HepG2 (cell line): ENCODE results near the gene NAA38. TPM values are rescaled to one million over a fixed set of nuclear protein-coding genes. Genes with fewer than 3 reads are reported as not detected.

Experiments
- KMT2B ChIP-seq: IDR thresholded peaks from 2 replicates; pipeline ENCODE4 v1.6.1; 2016; ENCODE audit warnings: missing genetic modification reagents, missing compliant biosample characterization
- PATZ1 ChIP-seq: sonication (generic); formaldehyde crosslinking; IDR thresholded peaks from 2 replicates; pipeline ENCODE4 v1.4.0; 2020; ENCODE audit warnings: missing genetic modification reagents
- PCBP1 ChIP-seq: fragments of 200-400 bp; formaldehyde crosslinking; IDR thresholded peaks from 2 replicates; pipeline ENCODE4 v1.6.1; 2017; ENCODE audit warnings: mild to moderate bottlenecking, low read depth, low read length, borderline replicate concordance
- SALL1 ChIP-seq: sonication (generic); formaldehyde crosslinking; IDR thresholded peaks from 2 replicates; pipeline ENCODE4 v1.8.0; 2022; ENCODE audit warnings: mild to moderate bottlenecking, missing genetic modification reagents
- SOX6 ChIP-seq, 2 experiments: fragments of 450-650 bp in 1 of 2; sonication (generic) in 1 of 2; formaldehyde crosslinking in 1 of 2; IDR thresholded peaks; 2 replicates each; pipeline versions ENCODE4 v1.4.0 to v1.6.1; 2017 to 2020; ENCODE audit warnings: antibody characterized with exemption in 1 of 2, mild to moderate bottlenecking in 1 of 2, missing genetic modification reagents in 1 of 2
- TAF15 ChIP-seq: fragments of 200-400 bp; formaldehyde crosslinking; IDR thresholded peaks from one replicate; pipeline ENCODE4 v1.6.1; 2018; ENCODE audit warnings: mild to moderate bottlenecking, low read depth, low read length; ENCODE audit not compliant: poor library complexity, severe bottlenecking
- TCF7 ChIP-seq: sonication (generic); IDR thresholded peaks from 2 replicates; pipeline ENCODE4 v1.6.1; 2016; ENCODE audit warnings: antibody characterized with exemption, low read depth
- U2AF1 ChIP-seq: fragments of 200-400 bp; formaldehyde crosslinking; optimal IDR thresholded peaks from 2 replicates; pipeline ENCODE3; 2017; ENCODE audit warnings: mild to moderate bottlenecking, low read depth, low read length
- ZBTB37 ChIP-seq: sonication (generic); formaldehyde crosslinking; IDR thresholded peaks from 2 replicates; pipeline ENCODE4 v1.4.0; 2020; ENCODE audit warnings: mild to moderate bottlenecking, missing genetic modification reagents
- ZFP82 ChIP-seq: sonication (generic); formaldehyde crosslinking; IDR thresholded peaks from 2 replicates; pipeline ENCODE4 v1.5.1; 2020; ENCODE audit warnings: mild to moderate bottlenecking, missing genetic modification reagents, borderline replicate concordance
- ZFYVE20 ChIP-seq: sonication (generic); formaldehyde crosslinking; IDR thresholded peaks from 2 replicates; pipeline ENCODE4 v1.8.0; 2023; ENCODE audit warnings: low read depth, mild to moderate bottlenecking, moderate library complexity, missing genetic modification reagents, borderline replicate concordance
- ZNF264 ChIP-seq: sonication (generic); formaldehyde crosslinking; IDR thresholded peaks from 2 replicates; pipeline ENCODE4 v1.4.0; 2020; ENCODE audit warnings: missing genetic modification reagents
- ZNF362 ChIP-seq: sonication (generic); formaldehyde crosslinking; IDR thresholded peaks from 2 replicates; pipeline ENCODE4 v1.4.0; 2020; ENCODE audit warnings: missing genetic modification reagents, mild to moderate bottlenecking, borderline replicate concordance
- ZNF512B ChIP-seq: sonication (generic); formaldehyde crosslinking; IDR thresholded peaks from 2 replicates; pipeline ENCODE4 v1.5.1; 2020; ENCODE audit warnings: missing genetic modification reagents, mild to moderate bottlenecking, borderline replicate concordance
- ZNF670 ChIP-seq: sonication (generic); formaldehyde crosslinking; IDR thresholded peaks from 2 replicates; pipeline ENCODE4 v1.8.0; 2022; ENCODE audit warnings: mild to moderate bottlenecking, missing genetic modification reagents, borderline replicate concordance
- ZNF792 ChIP-seq: IDR thresholded peaks from 2 replicates; pipeline ENCODE4 v1.6.1; 2016
- ZSCAN20 ChIP-seq: sonication (generic); formaldehyde crosslinking; IDR thresholded peaks from 2 replicates; pipeline ENCODE4 v1.4.0; 2020; ENCODE audit warnings: missing genetic modification reagents, mild to moderate bottlenecking, borderline replicate concordance
- ZSCAN5A ChIP-seq: sonication (generic); formaldehyde crosslinking; IDR thresholded peaks from 2 replicates; pipeline ENCODE4 v1.8.0; 2022; ENCODE audit warnings: mild to moderate bottlenecking, missing genetic modification reagents, borderline replicate concordance
- polyA plus RNA-seq, 8 experiments: library from polyadenylated mRNA; depleted of rRNA in 3 of 8; stranded (reverse) in 7 of 8; unstranded in 1 of 8; fragments of >200 nt; fragmentation: Illumina TruSeq in 4 of 8; extraction: Trizol in 4 of 8; gene quantifications; 2 replicates each; pipeline versions ENCODE4 v1.2.1 to v1.2.3, GENCODE V29; 2011 to 2016; ENCODE audit warnings: low read depth in 4 of 8, missing spikeins in 1 of 8, mixed read lengths in 1 of 8; ENCODE audit not compliant: insufficient read depth in 1 of 8
- total RNA-seq, 5 experiments: library from RNA; depleted of rRNA; stranded (reverse); fragments of >200 nt; fragmentation: Illumina TruSeq; extraction: Trizol; gene quantifications; 2 replicates each; pipeline ENCODE4 v1.2.3, GENCODE V29; 2016; ENCODE audit warnings: low read depth in 1 of 5

The NAA38 gene
- total and polyA plus RNA-seq, 2 of the 13 experiments (the other 11 are each of a cell fraction or from before 2014, with no cell fraction given), result 46.9 to 91.6 TPM

GRCh38 chr17:7836596-7837407 is 20.6 kb downstream of the NAA38 start (continued):
- TF ChIP-seq SALL1 (CRISPR knock-in tag) (peak; percentile 96), ZSCAN5A (CRISPR knock-in tag) (no peak; the same call in 1 of the 2 replicates), ZFP82 (CRISPR knock-in tag) (peak; percentile 80; the same call in 1 of the 2 replicates), TCF7 (peak; percentile 47; the same call in 1 of the 2 replicates), ZSCAN20 (no peak), KMT2B (CRISPR knock-in tag) (peak; percentile 53; the same call in 1 of the 2 replicates), U2AF1 (peak; percentile 95), PATZ1 (CRISPR knock-in tag) (peak; percentile 97), SOX6 (IDR thresholded peaks at IDR 0.05) (no peak), SOX6 (CRISPR knock-in tag; IDR thresholded peaks at IDR 0.05) (peak; percentile 94), ZBTB37 (0 out of 2 replicates have a peak, but pooled peaks have one; percentile 40), ZNF792 (CRISPR knock-in tag) (peak; percentile 90), PCBP1 (peak; percentile 82), TAF15 (peak; percentile 1), ZFYVE20 (CRISPR knock-in tag) (no peak), ZNF264 (CRISPR knock-in tag) (no peak), ZNF362 (CRISPR knock-in tag) (0 out of 2 replicates have a peak, but pooled peaks have one; percentile 39), ZNF512B (CRISPR knock-in tag) (peak; percentile 73; the same call in 1 of the 2 replicates), ZNF670 (CRISPR knock-in tag) (peak; percentile 84)
